ENCODE measurements around the gene NFATC2.
A peak's percentile ranks its signal among the peaks of the same experiment; 100 is the strongest.
"Not testable (repeated sequence)": the region's sequence is repeated elsewhere in the genome, so short reads cannot be mapped to it uniquely, and the experiment has no call there.

The NFATC2 gene

DNA sequence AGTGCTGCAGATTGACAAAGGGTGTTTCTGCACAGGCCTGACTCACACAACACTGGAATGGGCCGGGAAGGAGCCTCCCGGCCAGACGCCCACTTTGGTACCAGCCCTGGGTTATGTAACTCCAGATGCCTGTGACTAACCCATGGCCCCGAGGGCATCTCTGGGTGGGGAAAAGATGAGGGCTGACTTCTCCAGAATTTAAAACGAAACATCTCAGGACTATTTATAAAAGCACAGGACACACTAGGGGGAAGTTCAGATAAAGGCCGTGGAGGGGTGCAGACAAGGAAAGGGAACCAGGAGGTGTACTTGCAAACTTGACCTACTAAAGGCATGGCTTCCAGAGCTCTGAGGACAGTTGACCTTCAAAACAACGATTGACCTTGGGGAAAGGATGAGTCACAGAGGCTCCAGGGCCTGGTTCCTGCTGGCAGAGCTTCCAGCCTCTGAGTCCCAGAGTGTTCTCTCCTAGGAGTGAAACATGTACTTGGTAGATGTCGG lies 196.9 kb downstream of the NFATC2 start:
- no peak for DNase-seq

DNA sequence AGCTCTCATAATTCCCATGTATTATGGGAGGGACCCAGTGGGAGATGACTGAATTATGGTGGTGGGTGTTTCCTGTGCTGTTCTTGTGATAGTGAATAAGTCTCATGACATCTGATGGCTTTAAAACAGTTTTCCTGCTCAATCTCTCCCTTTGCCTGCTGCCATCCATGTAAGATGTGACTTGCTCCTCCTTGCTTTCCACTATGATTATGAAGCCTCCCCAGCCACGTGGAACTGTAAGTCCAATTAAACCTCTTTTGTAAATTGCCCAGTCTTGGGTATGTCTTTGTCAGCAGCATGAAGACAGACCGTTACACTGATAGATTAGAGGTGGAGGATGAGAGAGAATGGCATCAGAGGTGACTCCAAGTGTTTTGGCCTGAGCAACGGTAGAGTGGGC lies 198.7 kb downstream of the NFATC2 start:
- DNase-seq, result not testable (repeated sequence)

- no peak for DNase-seq
Measured at GRCh38 chr20:51342510-51343236, 199.8 kb downstream of the NFATC2 start.

DNA sequence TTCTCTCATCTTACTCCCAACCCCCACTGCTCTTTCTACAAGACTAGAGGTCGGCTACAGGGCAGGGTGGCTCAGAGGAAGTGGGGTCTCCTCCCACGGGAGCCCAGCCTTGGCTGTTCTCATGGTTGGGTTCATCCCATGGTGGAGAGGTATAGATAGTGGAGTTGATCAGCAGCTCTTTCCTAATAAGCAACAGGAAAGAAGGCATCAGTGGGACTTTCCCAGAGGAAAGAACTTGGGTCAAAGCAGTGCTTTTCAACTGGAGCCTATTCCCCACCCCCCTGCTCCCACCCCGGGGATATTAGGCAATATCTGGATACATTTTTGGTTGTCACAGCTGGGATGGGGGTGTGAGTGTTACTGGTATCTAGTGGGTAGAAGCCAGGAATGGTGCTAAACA lies 200.9 kb downstream of the NFATC2 start:
- no peak for DNase-seq

- DNase-seq, result no peak
Measured at GRCh38 chr20:51340451-51340840, 202.1 kb downstream of the NFATC2 start.

DNA sequence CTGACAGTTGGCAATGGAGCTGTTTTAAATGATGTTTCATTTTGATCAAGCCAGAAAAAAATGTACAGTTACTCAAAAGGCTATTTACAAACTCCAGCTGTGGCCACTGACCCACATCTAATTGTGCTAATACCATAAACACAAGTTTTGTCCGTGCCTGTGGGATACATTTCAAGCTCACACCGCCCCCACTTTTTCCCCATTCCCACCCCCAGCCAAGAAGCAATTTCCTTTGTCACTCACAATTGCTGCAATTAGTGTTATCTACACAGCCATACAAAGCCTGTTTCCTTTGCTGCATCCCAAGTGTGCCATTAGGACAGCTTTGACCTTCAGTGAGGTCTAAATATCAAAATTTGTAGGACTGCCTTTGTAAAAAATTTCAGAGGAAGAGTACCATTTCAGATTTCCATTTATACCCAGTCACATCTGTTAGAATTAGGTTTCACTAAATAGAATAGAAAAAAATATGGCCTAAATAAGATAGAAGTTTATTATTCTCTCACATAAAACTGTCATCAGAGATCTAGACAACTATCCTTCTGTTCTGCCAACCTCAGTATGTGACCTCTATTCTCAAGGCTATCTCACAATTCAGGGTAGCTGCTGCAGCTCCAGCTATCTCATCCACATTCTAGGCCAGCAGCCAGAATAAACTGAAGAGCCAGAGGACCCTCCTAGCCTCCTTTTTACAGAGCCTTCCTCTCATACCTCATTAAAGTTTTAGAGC lies 202.6 kb downstream of the NFATC2 start:
- DNase-seq, result peak; percentile 92

- DNase-seq, result no peak
Measured at GRCh38 chr20:51338692-51339440, 203.7 kb downstream of the NFATC2 start.

- DNase-seq, result no peak
Measured at GRCh38 chr20:51337126-51337805, 205.3 kb downstream of the NFATC2 start.
